ENCODE results near the gene SRRM2.

DNA sequence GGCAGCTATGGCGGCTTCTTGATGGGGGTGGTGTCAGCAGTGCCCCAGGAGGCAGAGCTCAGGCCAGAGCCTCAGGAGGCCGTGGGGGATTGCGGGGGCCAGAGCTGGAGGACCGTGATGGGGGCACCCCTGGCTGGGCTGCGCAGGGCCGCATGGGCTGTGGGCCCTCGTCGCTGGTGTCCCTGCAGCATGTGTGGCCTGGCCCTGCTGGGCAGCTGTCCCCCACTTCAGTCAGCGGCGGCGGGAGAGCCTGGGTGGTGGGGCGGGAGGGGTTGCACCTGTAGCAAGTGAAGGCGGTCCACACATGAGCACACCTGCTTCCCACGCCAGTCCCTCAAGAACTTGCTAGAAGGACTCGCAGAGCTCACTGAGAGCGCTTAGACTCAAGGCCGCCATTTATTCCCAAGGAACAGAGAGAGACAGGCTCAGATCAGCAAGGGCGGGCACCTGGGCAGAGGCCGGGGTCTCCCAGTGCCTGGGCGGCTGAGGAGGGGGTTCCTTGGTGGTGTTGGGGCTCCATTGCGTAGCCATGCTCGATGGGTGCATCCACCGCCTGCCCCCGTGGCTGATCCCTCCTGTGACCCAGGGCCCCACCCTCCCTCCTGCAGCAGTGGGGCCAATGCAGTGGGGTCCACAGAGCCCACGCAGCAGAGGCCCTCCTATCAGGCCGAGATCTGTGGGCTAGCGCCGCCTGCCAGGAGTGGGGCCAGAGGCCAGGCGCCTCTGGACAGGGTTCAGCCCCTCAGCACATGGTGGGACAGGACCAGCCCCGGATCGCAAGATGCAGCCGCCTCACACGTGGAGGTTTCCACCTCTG lies 48.1 kb upstream of the SRRM2 start:
- no peak for TF ChIP-seq POLR2A (IDR thresholded peaks at IDR 0.05)
- TF ChIP-seq, protein P1, sequence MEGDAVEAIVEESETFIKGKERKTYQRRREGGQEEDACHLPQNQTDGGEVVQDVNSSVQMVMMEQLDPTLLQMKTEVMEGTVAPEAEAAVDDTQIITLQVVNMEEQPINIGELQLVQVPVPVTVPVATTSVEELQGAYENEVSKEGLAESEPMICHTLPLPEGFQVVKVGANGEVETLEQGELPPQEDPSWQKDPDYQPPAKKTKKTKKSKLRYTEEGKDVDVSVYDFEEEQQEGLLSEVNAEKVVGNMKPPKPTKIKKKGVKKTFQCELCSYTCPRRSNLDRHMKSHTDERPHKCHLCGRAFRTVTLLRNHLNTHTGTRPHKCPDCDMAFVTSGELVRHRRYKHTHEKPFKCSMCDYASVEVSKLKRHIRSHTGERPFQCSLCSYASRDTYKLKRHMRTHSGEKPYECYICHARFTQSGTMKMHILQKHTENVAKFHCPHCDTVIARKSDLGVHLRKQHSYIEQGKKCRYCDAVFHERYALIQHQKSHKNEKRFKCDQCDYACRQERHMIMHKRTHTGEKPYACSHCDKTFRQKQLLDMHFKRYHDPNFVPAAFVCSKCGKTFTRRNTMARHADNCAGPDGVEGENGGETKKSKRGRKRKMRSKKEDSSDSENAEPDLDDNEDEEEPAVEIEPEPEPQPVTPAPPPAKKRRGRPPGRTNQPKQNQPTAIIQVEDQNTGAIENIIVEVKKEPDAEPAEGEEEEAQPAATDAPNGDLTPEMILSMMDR (IDR thresholded peaks at IDR 0.05), result no peak
- no peak for TF ChIP-seq EP300 (IDR thresholded peaks at IDR 0.05; ENCODE audit: low read depth)
- no peak for TF ChIP-seq POLR2AphosphoS5 (IDR thresholded peaks at IDR 0.05)

All from transverse colon (tissue), 4 donors.